Endothelial cell (in vitro differentiated cells): ENCODE measurements around the gene RCOR1. TPM values are rescaled to one million over a fixed set of nuclear protein-coding genes. Genes with fewer than 3 reads are reported as not detected.
A peak's percentile ranks its signal among the peaks of the same experiment; 100 is the strongest.

Experiments
- DNase-seq: peaks from one replicate; pipeline ENCODE4 v3.0.0; 2021; ENCODE audit warnings: low spot score
- H3K27ac Mint-ChIP-seq: one replicate; pipeline ENCODE4 v1.8.0; 2021; ENCODE audit warnings: mixed read lengths, inconsistent platforms; ENCODE audit not compliant: unreplicated experiment
- H3K27me3 Mint-ChIP-seq: one replicate; pipeline ENCODE4 v1.8.0; 2021; ENCODE audit warnings: mild to moderate bottlenecking, moderate library complexity, mixed read lengths, inconsistent platforms; ENCODE audit not compliant: unreplicated experiment
- H3K36me3 Mint-ChIP-seq: one replicate; pipeline ENCODE4 v1.8.0; 2021; ENCODE audit warnings: mild to moderate bottlenecking, low read depth, mixed read lengths, inconsistent platforms; ENCODE audit not compliant: unreplicated experiment
- H3K4me1 Mint-ChIP-seq: one replicate; pipeline ENCODE4 v1.8.0; 2021; ENCODE audit warnings: mild to moderate bottlenecking, mixed read lengths, inconsistent platforms; ENCODE audit not compliant: unreplicated experiment
- H3K4me3 Mint-ChIP-seq: one replicate; pipeline ENCODE4 v1.8.0; 2021; ENCODE audit warnings: mild to moderate bottlenecking, mixed read lengths, inconsistent platforms; ENCODE audit not compliant: unreplicated experiment
- H3K9me3 Mint-ChIP-seq: one replicate; pipeline ENCODE4 v1.8.0; 2021; ENCODE audit warnings: mixed read lengths, inconsistent platforms; ENCODE audit not compliant: unreplicated experiment
- total RNA-seq: library from RNA; stranded (reverse); fragmentation: NEBNext Ultra II Directional; extraction: Animal tissue kit (Norgen Biotek cat#: 25700); gene quantifications from one replicate; pipeline ENCODE4 v1.2.1, GENCODE V29; 2021; ENCODE audit not compliant: unreplicated experiment
- TF ChIP-seq, protein P1 (sequence below): fragments of 200-600 bp; sonication (generic); IDR thresholded peaks from one replicate; pipeline ENCODE4 v1.5.0; 2021; ENCODE audit warnings: antibody characterized with exemption; ENCODE audit not compliant: unreplicated experiment

RCOR1 gene
- total RNA-seq, 1 donor from 2014 or later, result 51.6 TPM

DNA sequence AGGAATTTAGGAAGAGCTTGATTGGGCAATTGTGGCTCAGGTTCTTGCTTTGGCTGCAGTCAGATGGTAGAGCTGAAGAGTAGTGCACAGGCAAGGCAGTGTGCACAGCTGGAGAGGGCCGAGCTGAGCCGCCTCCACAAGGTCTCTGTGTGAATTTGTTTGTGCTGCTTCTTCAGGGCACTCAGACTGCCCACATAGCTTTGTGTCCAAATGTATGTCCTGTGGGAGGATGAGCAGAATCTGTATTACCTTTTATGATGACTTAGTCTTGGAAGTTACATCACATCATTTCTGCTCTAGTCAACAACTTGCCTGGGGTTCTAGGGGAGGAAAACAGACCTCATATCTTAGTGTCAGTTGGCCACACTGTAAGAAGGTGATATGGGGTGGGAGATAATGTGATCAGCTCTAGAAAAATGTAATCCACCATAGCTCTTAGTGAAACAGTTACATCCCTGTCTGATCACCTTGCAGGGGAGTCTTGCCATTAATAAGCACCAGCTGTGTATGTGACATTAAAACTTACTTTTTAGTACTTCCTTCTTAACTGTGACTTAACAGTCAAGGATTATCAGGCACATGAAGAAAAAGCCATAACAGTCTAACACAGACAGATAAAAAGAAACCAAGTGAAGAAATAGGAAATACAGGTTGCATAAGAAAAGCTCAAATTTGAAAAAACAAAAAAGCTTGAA is 53.4 kb downstream of the RCOR1 start:
- peaks cover 8% of the 10 kb centered on the region for H3K36me3 Mint-ChIP-seq
- peaks cover 9% of the 10 kb centered on the region for H3K27me3 Mint-ChIP-seq
- H3K9me3 Mint-ChIP-seq, result no peaks in the 10 kb centered on the region
- peaks cover 62% of the 10 kb centered on the region for H3K4me1 Mint-ChIP-seq
- H3K27ac Mint-ChIP-seq, result peak overlapping the region; percentile 85
- H3K4me3 Mint-ChIP-seq, result peak overlapping the region; percentile 43
- no peak for DNase-seq
- TF ChIP-seq, protein P1, sequence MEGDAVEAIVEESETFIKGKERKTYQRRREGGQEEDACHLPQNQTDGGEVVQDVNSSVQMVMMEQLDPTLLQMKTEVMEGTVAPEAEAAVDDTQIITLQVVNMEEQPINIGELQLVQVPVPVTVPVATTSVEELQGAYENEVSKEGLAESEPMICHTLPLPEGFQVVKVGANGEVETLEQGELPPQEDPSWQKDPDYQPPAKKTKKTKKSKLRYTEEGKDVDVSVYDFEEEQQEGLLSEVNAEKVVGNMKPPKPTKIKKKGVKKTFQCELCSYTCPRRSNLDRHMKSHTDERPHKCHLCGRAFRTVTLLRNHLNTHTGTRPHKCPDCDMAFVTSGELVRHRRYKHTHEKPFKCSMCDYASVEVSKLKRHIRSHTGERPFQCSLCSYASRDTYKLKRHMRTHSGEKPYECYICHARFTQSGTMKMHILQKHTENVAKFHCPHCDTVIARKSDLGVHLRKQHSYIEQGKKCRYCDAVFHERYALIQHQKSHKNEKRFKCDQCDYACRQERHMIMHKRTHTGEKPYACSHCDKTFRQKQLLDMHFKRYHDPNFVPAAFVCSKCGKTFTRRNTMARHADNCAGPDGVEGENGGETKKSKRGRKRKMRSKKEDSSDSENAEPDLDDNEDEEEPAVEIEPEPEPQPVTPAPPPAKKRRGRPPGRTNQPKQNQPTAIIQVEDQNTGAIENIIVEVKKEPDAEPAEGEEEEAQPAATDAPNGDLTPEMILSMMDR, result no peak

DNA sequence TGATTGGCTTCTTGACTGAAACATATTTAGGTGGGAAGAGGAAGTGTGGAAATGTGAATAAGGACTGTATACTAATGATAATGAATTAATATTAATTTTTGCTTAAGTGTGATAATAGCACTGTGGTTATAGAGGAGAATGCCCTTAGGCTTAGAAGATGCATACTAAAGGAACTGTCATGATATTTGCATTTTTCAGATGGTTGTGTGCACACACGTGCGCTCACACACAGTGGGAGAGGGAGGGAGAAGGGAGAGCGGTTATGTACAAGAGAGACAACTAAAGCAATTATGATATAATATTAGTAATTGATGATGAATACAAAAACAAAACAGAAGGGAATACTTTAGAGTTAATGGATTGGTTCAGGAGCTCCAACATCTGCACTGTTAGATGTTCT is 54.2 kb downstream of the RCOR1 start:
- H3K27ac Mint-ChIP-seq, result peak overlapping the region; percentile 64
- H3K27me3 Mint-ChIP-seq, result peaks cover 8% of the 10 kb centered on the region
- H3K36me3 Mint-ChIP-seq, result peaks cover 8% of the 10 kb centered on the region
- no peaks in the 10 kb centered on the region for H3K9me3 Mint-ChIP-seq
- TF ChIP-seq, protein P1, result no peak
- peak overlapping the region; percentile 11 for H3K4me3 Mint-ChIP-seq
- peaks cover 63% of the 10 kb centered on the region for H3K4me1 Mint-ChIP-seq
- no peak for DNase-seq

DNA sequence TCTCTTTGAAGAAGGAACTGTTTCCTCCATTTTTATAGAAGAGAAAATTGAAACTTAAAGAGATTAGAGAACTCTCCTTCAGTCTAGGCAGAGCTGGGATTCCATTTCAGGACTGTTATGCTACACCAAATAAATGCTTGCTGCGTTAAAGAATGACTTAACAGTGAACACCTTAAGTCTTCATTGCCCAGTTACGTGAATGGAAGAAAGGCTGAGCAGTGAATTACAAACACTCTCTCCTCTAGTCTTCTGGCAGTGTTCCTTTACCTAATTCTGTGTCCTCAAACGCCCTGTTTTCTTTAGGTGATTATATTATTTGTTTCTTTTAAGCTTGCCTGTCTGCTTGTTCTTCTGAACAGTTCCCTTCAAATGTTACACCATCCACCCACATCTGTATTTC is 59.7 kb downstream of the RCOR1 start:
- no peaks in the 10 kb centered on the region for H3K9me3 Mint-ChIP-seq
- TF ChIP-seq, protein P1, result no peak
- H3K27ac Mint-ChIP-seq, result no peak overlapping the region
- H3K36me3 Mint-ChIP-seq, result peaks cover 12% of the 10 kb centered on the region
- peaks cover 30% of the 10 kb centered on the region for H3K4me1 Mint-ChIP-seq
- no peak overlapping the region for H3K4me3 Mint-ChIP-seq
- peaks cover 5% of the 10 kb centered on the region for H3K27me3 Mint-ChIP-seq
- DNase-seq, result no peak

DNA sequence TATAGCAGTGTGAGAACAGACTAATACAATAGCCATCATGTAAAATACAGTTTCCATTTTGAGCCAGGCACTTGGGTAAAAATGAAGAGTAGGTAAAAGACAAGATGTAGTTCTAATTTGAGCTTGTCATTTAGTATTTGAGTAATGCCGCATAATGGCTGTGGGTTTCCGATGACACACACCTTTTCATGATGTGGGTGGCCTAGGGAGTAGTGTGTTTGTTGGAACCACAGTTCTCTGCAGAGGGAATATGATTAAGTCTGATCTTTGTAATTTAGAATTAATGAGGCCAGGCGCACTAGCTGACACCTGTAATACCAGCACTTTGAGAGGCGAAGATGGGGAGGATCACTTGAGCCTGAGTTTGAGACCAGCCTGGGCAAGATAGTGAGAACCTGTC is 61.8 kb downstream of the RCOR1 start:
- H3K27me3 Mint-ChIP-seq, result peaks cover 5% of the 10 kb centered on the region
- H3K36me3 Mint-ChIP-seq, result peaks cover 12% of the 10 kb centered on the region
- no peaks in the 10 kb centered on the region for H3K9me3 Mint-ChIP-seq
- peak overlapping the region; percentile 55 for H3K27ac Mint-ChIP-seq
- H3K4me3 Mint-ChIP-seq, result no peak overlapping the region
- TF ChIP-seq, protein P1, result no peak
- H3K4me1 Mint-ChIP-seq, result peaks cover 33% of the 10 kb centered on the region
- DNase-seq, result no peak

DNA sequence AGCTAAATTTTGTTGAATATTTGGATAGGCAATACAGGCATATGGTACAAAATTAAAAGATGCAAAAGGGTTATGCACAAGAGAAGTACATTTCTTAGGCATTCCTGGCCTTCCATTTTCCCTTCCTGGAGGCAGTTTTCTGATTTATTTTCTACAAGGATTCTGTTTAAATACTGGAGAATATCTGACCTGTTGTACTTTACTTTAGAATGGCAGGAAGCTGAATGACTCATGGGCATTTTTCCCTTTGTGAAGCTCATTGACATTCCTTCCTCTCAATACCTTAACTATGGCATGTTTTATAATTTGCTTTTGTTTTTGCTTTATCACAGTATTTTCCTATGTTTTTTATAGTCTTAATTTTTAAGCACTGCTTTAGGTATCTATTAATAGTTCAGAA is 62.7 kb downstream of the RCOR1 start:
- no peak overlapping the region for H3K4me3 Mint-ChIP-seq
- H3K27me3 Mint-ChIP-seq, result peaks cover 10% of the 10 kb centered on the region
- H3K9me3 Mint-ChIP-seq, result no peaks in the 10 kb centered on the region
- TF ChIP-seq, protein P1, result no peak
- peak overlapping the region; percentile 97 for H3K27ac Mint-ChIP-seq
- no peak for DNase-seq
- peaks cover 35% of the 10 kb centered on the region for H3K4me1 Mint-ChIP-seq
- H3K36me3 Mint-ChIP-seq, result peaks cover 8% of the 10 kb centered on the region
